Tibial artery (tissue), 4 donors: ENCODE data around the gene MYH6.

ENCODE experiments used
- DNase-seq, 2 donors: peaks; one replicate each; pipeline ENCODE4 v3.0.0-alpha.2; 2019
- H3K27ac ChIP-seq, 2 donors: fragments of 200-600 bp; sonication (generic) in 1 of 2; 1 replicate in 1 of 2; 2 replicates in 1 of 2; pipeline ENCODE4 v1.5.1; 2018 to 2019; ENCODE audit warnings: mild to moderate bottlenecking in 1 of 2
- H3K27me3 ChIP-seq, 2 donors: fragments of 200-600 bp; sonication (generic) in 1 of 2; one replicate each; pipeline versions ENCODE4 v1.5.1 to v1.6.0; 2016 to 2019
- H3K36me3 ChIP-seq, 3 donors: fragments of 200-600 bp; sonication (generic) in 2 of 3; one replicate each; pipeline ENCODE4 v1.5.1; 2016 to 2019; ENCODE audit warnings: mild to moderate bottlenecking in 2 of 3
- H3K4me1 ChIP-seq, 4 donors: fragments of 200-600 bp; sonication (generic) in 2 of 4; 1 replicate in 3 of 4; 2 replicates in 1 of 4; pipeline ENCODE4 v1.5.1; 2016 to 2019
- H3K4me3 ChIP-seq, 2 donors: fragments of 200-600 bp; sonication (generic) in 1 of 2; 1 replicate in 1 of 2; 2 replicates in 1 of 2; pipeline ENCODE4 v1.5.1; 2018 to 2019; ENCODE audit warnings: mild to moderate bottlenecking in 2 of 2
- H3K9me3 ChIP-seq, 3 donors: fragments of 200-600 bp; sonication (generic) in 1 of 3; one replicate each; pipeline ENCODE4 v1.5.1; 2016 to 2019
- CTCF ChIP-seq, 2 experiments: fragments of 200-600 bp in 1 of 2; fragments of 450-650 bp in 1 of 2; IDR thresholded peaks; one replicate each; pipeline ENCODE4 v1.5.1; 2017 to 2019; ENCODE audit warnings: antibody characterized with exemption in 2 of 2, mild to moderate bottlenecking in 1 of 2, moderate library complexity in 1 of 2
- intact Hi-C: fragments of 100-400 bp; cut with DNase I; formaldehyde crosslinking; loops from one replicate; pipeline ENCODE4 v1.15.0; 2023; ENCODE audit warnings: low total_unique reads

Gene MYH6

DNA sequence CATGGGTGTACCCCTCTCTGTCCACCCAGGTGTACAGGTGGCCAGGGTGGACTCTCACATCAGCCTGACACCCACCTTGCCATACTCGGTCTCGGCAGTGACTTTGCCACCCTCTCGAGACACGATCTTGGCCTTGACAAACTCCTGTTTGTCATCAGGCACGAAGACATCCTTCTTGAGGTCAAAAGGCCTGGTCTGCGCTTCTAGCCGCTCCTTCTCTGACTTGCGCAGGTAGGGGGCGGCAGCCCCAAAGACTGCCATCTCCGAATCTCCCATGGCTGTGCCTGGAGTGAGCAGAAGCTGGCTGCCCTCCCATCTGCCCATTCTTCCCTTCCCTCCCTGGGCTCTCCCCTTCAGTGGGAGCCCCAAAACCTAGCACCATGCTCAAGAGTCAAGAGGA lies 25.4 kb upstream of the MYH6 start:
- TF ChIP-seq CTCF (IDR thresholded peaks at IDR 0.05), result no peak
- H3K27me3 ChIP-seq, result peaks cover 0 to 12% of the 10 kb centered on the region in 2 donors
- intact Hi-C loops, result no loop called here
- DNase-seq, result peak in 1 of 2 donors; percentile 33
- H3K27ac ChIP-seq, result no peak overlapping the region
- H3K9me3 ChIP-seq, result no peaks in the 10 kb centered on the region
- H3K36me3 ChIP-seq, result no peaks in the 10 kb centered on the region
- no peaks in the 10 kb centered on the region for H3K4me1 ChIP-seq
- H3K4me3 ChIP-seq, result no peak overlapping the region

DNA sequence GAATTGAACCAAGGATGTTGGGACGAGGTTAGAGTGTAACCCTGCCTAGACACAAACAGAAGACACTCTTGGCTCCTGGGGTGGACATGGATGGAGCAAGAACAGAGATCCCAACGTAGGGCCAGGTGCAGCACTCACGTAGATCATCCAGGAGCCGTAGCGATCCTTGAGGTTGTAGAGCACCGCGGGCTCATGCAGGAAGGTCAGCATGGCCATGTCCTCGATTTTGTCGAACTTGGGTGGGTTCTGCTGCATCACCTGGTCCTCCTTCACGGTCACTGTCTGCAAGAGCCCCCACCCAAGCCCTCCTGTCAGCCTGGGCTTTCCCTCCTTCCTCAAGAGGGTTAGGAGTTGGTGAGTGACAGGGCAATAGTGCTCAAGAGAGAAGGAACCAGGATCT lies 24.9 kb upstream of the MYH6 start:
- Histone ChIP-seq H3K27me3 (peaks cover 0 to 12% of the 10 kb centered on the region in 2 donors), H3K9me3 (no peaks in the 10 kb centered on the region), H3K36me3 (no peaks in the 10 kb centered on the region), H3K27ac (no peak overlapping the region), H3K4me3 (no peak overlapping the region), H3K4me1 (no peaks in the 10 kb centered on the region)
- peak; percentile 2 to 57 for DNase-seq
- intact Hi-C loops, result no loop called here
- TF ChIP-seq CTCF (IDR thresholded peaks at IDR 0.05), result no peak

DNA sequence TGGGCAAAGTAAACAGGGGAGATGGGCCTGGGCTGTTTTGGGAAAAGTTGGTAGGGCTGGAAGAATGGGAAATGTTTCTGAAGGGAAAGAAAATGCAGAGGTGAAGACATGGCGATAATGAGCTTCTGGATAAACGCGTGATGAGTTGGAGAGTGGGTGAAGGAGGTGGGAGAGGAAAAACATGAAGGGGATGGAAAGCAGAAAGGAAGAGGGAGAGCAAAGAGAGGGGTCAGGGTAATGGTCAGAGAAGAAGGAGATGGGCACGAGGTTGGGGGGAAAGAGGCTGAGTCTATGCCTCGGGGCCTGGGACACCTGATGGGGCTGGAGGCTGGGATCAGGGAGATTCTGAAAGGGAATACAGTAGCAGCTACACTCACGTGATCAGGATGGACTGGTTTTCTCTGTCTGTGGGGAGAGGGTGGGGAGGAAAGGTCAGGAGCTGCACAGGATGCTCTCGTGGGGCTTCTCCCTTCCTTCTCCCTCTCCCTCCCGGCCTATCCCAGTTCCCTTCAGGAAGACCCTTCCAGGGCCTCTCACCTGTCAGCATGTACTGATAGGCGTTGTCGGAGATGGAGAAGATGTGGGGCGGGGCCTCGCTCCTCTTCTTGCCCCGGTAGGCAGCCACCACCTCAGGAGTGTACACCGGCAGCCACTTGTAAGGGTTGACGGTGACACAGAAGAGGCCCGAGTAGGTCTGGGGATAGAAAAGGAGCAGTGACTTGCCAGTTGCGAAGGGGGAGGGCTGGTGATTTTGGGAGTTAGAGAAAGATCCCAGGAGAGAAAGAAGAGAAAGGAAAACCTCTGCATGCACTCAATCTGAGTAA lies 24.2 kb upstream of the MYH6 start:
- H3K4me1 ChIP-seq, result no peaks in the 10 kb centered on the region
- no peak overlapping the region for H3K27ac ChIP-seq
- peak; percentile 7 to 47 for DNase-seq
- no peaks in the 10 kb centered on the region for H3K9me3 ChIP-seq
- intact Hi-C loops, result no loop called here
- H3K27me3 ChIP-seq, result peaks cover 0 to 12% of the 10 kb centered on the region in 2 donors
- TF ChIP-seq CTCF (IDR thresholded peaks at IDR 0.05), result no peak
- no peak overlapping the region for H3K4me3 ChIP-seq
- H3K36me3 ChIP-seq, result no peaks in the 10 kb centered on the region

GRCh38 chr14:23431486-23431885 lies 23.4 kb upstream of the MYH6 start:
- no peaks in the 10 kb centered on the region for H3K36me3 ChIP-seq
- H3K27ac ChIP-seq, result no peak overlapping the region
- H3K27me3 ChIP-seq, result peaks cover 0 to 15% of the 10 kb centered on the region in 2 donors
- peak; percentile 16 to 59 for DNase-seq
- no peaks in the 10 kb centered on the region for H3K9me3 ChIP-seq
- H3K4me3 ChIP-seq, result no peak overlapping the region
- intact Hi-C loops, result no loop called here
- TF ChIP-seq CTCF (IDR thresholded peaks at IDR 0.05), result no peak
- no peaks in the 10 kb centered on the region for H3K4me1 ChIP-seq

GRCh38 chr14:23430723-23431085 lies 22.6 kb upstream of the MYH6 start:
- no peaks in the 10 kb centered on the region for H3K9me3 ChIP-seq
- intact Hi-C loops, result no loop called here
- no peak overlapping the region for H3K27ac ChIP-seq
- no peak overlapping the region for H3K4me3 ChIP-seq
- no peaks in the 10 kb centered on the region for H3K4me1 ChIP-seq
- peak; percentile 12 to 25 for DNase-seq
- no peaks in the 10 kb centered on the region for H3K36me3 ChIP-seq
- H3K27me3 ChIP-seq, result peaks cover 0 to 8% of the 10 kb centered on the region in 2 donors
- TF ChIP-seq CTCF (IDR thresholded peaks at IDR 0.05), result no peak
